GM12878 (cell line): ENCODE data around the gene RRAGD. TPM values are rescaled to one million over a fixed set of nuclear protein-coding genes. Genes with fewer than 3 reads are reported as not detected.
A peak's percentile ranks its signal among the peaks of the same experiment; 100 is the strongest.

ENCODE experiments used
- ATF7 ChIP-seq: fragments of 450-650 bp; IDR thresholded peaks from 2 replicates; pipeline ENCODE4 v1.6.1; 2016; ENCODE audit warnings: low read depth, mild to moderate bottlenecking
- BACH1 ChIP-seq: fragments of 450-650 bp; IDR thresholded peaks from 2 replicates; pipeline ENCODE4 v1.6.1; 2017; ENCODE audit warnings: mild to moderate bottlenecking, borderline replicate concordance
- BMI1 ChIP-seq: fragments of 450-650 bp; IDR thresholded peaks from 2 replicates; pipeline ENCODE4 v1.6.1; 2016; ENCODE audit warnings: mild to moderate bottlenecking, moderate library complexity, borderline replicate concordance
- CHD2 ChIP-seq: IDR thresholded peaks from 2 replicates; pipeline ENCODE4 v1.6.1; 2011; ENCODE audit warnings: low read depth, low read length, improper control_type of control experiment, borderline replicate concordance
- EP300 ChIP-seq, 2 experiments: fragments of 150-350 bp in 1 of 2; IDR thresholded peaks; 2 replicates each; pipeline ENCODE4 v1.6.1; 2011 to 2012; ENCODE audit warnings: low read depth in 2 of 2, low read length in 2 of 2, borderline replicate concordance in 1 of 2, improper control_type of control experiment in 1 of 2, inconsistent platforms in 1 of 2; ENCODE audit not compliant: control insufficient read depth in 1 of 2
- FOXK2 ChIP-seq: fragments of 450-650 bp; IDR thresholded peaks from 2 replicates; pipeline ENCODE4 v1.6.1; 2017; ENCODE audit warnings: mild to moderate bottlenecking, moderate library complexity
- GABPA ChIP-seq: IDR thresholded peaks from 2 replicates; pipeline ENCODE4 v1.6.1; 2014; ENCODE audit warnings: antibody characterized with exemption, low read depth, mild to moderate bottlenecking, inconsistent platforms
- IKZF1 ChIP-seq: fragments of 450-650 bp; conservative IDR thresholded peaks from 2 replicates; pipeline ENCODE4 v1.6.1; 2017; ENCODE audit warnings: antibody characterized with exemption, mild to moderate bottlenecking
- IRF4 ChIP-seq: IDR thresholded peaks from 2 replicates; pipeline ENCODE4 v1.6.1; 2011; ENCODE audit warnings: low read depth, low read length
- JUND ChIP-seq: IDR thresholded peaks from 2 replicates; pipeline ENCODE4 v1.6.1; 2012; ENCODE audit warnings: low read depth, mild to moderate bottlenecking, low read length, improper control_type of control experiment, moderate library complexity
- LARP7 ChIP-seq: fragments of 450-650 bp; IDR thresholded peaks from 2 replicates; pipeline ENCODE4 v1.6.1; 2017; ENCODE audit warnings: mild to moderate bottlenecking
- MEF2B ChIP-seq: fragments of 450-650 bp; IDR thresholded peaks from 2 replicates; pipeline ENCODE4 v1.6.1; 2018; ENCODE audit warnings: mild to moderate bottlenecking, moderate library complexity; ENCODE audit not compliant: partially characterized antibody, poor library complexity, severe bottlenecking
- MLLT1 ChIP-seq: fragments of 450-650 bp; IDR thresholded peaks from 2 replicates; pipeline ENCODE4 v1.6.1; 2016; ENCODE audit warnings: mild to moderate bottlenecking
- NFYB ChIP-seq: IDR thresholded peaks from 2 replicates; pipeline ENCODE4 v1.6.1; 2011; ENCODE audit warnings: low read depth, mild to moderate bottlenecking, low read length, improper control_type of control experiment, moderate library complexity; ENCODE audit not compliant: insufficient read depth
- PML ChIP-seq: IDR thresholded peaks from 2 replicates; pipeline ENCODE4 v1.6.1; 2012; ENCODE audit warnings: low read length, inconsistent platforms
- POU2F2 ChIP-seq: IDR thresholded peaks from 3 replicates; pipeline ENCODE4 v1.6.1; 2011; ENCODE audit warnings: low read depth, mild to moderate bottlenecking, low read length, borderline replicate concordance
- RUNX3 ChIP-seq: IDR thresholded peaks from 2 replicates; pipeline ENCODE4 v1.6.1; 2012; ENCODE audit warnings: low read length, inconsistent platforms
- SIX5 ChIP-seq: IDR thresholded peaks from 2 replicates; pipeline ENCODE4 v1.6.1; 2011; ENCODE audit warnings: mild to moderate bottlenecking, low read depth, low read length, moderate library complexity; ENCODE audit not compliant: severe bottlenecking
- SP1 ChIP-seq: IDR thresholded peaks from one replicate; pipeline ENCODE4 v1.6.1; 2011; ENCODE audit warnings: low read depth, low read length
- TARDBP ChIP-seq: IDR thresholded peaks from 2 replicates; pipeline ENCODE4 v1.6.1; 2016; ENCODE audit warnings: borderline replicate concordance
- TCF12 ChIP-seq: IDR thresholded peaks from 2 replicates; pipeline ENCODE4 v1.6.1; 2011; ENCODE audit warnings: low read depth, mild to moderate bottlenecking, low read length
- ZNF24 ChIP-seq: fragments of 450-650 bp; IDR thresholded peaks from 2 replicates; pipeline ENCODE4 v1.6.1; 2017; ENCODE audit warnings: antibody characterized with exemption, mild to moderate bottlenecking
- polyA plus RNA-seq, 11 experiments: library from polyadenylated mRNA; depleted of rRNA in 4 of 11; unstranded in 6 of 11; stranded (reverse) in 5 of 11; fragments of >200 nt; fragmentation: Nextera tagmentation in 4 of 11; fragmentation: Illumina TruSeq in 1 of 11; extraction: Ambion mirVana in 4 of 11; extraction: Trizol in 1 of 11; gene quantifications; 1 replicate in 1 of 11; 2 replicates in 10 of 11; pipeline versions ENCODE4 v1.2.1 to v1.2.3, GENCODE V29; 2011 to 2016; ENCODE audit warnings: inconsistent platforms in 2 of 11, missing spikeins in 2 of 11, low read depth in 1 of 11
- total RNA-seq, 4 experiments: library from RNA; depleted of rRNA in 3 of 4; stranded (reverse); fragments of >200 nt in 3 of 4; fragmentation: Illumina TruSeq in 1 of 4; extraction: Trizol in 1 of 4; gene quantifications; 2 replicates each; pipeline versions ENCODE4 v1.2.1 to v1.2.3, GENCODE V29; 2013 to 2021
- TF ChIP-seq, protein P1 (sequence below): fragments of 450-650 bp; formaldehyde crosslinking; IDR thresholded peaks from 2 replicates; pipeline ENCODE4 v1.5.0; 2022; ENCODE audit warnings: mild to moderate bottlenecking, missing genetic modification characterization
- TF ChIP-seq, protein P2 (sequence below): fragments of 450-650 bp; conservative IDR thresholded peaks from 2 replicates; pipeline ENCODE4 v1.6.1; 2017; ENCODE audit warnings: mild to moderate bottlenecking, moderate library complexity

Gene RRAGD
- total and polyA plus RNA-seq, 10 of the 15 experiments (the other 5 are each of a cell fraction or from before 2014, with no cell fraction given): 4.6 to 17.4 (median 8.5) TPM

- TF ChIP-seq, protein P1, sequence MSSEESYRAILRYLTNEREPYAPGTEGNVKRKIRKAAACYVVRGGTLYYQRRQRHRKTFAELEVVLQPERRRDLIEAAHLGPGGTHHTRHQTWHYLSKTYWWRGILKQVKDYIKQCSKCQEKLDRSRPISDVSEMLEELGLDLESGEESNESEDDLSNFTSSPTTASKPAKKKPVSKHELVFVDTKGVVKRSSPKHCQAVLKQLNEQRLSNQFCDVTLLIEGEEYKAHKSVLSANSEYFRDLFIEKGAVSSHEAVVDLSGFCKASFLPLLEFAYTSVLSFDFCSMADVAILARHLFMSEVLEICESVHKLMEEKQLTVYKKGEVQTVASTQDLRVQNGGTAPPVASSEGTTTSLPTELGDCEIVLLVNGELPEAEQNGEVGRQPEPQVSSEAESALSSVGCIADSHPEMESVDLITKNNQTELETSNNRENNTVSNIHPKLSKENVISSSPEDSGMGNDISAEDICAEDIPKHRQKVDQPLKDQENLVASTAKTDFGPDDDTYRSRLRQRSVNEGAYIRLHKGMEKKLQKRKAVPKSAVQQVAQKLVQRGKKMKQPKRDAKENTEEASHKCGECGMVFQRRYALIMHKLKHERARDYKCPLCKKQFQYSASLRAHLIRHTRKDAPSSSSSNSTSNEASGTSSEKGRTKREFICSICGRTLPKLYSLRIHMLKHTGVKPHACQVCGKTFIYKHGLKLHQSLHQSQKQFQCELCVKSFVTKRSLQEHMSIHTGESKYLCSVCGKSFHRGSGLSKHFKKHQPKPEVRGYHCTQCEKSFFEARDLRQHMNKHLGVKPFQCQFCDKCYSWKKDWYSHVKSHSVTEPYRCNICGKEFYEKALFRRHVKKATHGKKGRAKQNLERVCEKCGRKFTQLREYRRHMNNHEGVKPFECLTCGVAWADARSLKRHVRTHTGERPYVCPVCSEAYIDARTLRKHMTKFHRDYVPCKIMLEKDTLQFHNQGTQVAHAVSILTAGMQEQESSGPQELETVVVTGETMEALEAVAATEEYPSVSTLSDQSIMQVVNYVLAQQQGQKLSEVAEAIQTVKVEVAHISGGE: no peak
- TF ChIP-seq FOXK2: no peak
- TF ChIP-seq BACH1: peak; percentile 37; the same call in 1 of the 2 replicates
- TF ChIP-seq TARDBP: no peak
- TF ChIP-seq, protein P2, sequence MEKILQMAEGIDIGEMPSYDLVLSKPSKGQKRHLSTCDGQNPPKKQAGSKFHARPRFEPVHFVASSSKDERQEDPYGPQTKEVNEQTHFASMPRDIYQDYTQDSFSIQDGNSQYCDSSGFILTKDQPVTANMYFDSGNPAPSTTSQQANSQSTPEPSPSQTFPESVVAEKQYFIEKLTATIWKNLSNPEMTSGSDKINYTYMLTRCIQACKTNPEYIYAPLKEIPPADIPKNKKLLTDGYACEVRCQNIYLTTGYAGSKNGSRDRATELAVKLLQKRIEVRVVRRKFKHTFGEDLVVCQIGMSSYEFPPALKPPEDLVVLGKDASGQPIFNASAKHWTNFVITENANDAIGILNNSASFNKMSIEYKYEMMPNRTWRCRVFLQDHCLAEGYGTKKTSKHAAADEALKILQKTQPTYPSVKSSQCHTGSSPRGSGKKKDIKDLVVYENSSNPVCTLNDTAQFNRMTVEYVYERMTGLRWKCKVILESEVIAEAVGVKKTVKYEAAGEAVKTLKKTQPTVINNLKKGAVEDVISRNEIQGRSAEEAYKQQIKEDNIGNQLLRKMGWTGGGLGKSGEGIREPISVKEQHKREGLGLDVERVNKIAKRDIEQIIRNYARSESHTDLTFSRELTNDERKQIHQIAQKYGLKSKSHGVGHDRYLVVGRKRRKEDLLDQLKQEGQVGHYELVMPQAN: no peak
- no peak for TF ChIP-seq SIX5
- peak; percentile 62 to 67; a peak in 3 of 4 replicates for TF ChIP-seq EP300 (IDR thresholded peaks at IDR 0.05; ENCODE audit: borderline replicate concordance in 1 of 2, control insufficient read depth in 1 of 2, low read depth in 2 of 2, low read length in 2 of 2)
- TF ChIP-seq RUNX3: peak; percentile 73
- TF ChIP-seq NFYB: no peak
- peak; percentile 31; the same call in 1 of the 2 replicates for TF ChIP-seq ZNF24
- no peak for TF ChIP-seq SP1
- peak; percentile 54; the same call in 1 of the 2 replicates for TF ChIP-seq PML
- peak; percentile 29; the same call in 1 of the 2 replicates for TF ChIP-seq IRF4
- no peak for TF ChIP-seq CHD2
- TF ChIP-seq LARP7: no peak
- TF ChIP-seq POU2F2: no peak
- 0 out of 2 replicates have a peak, but pooled peaks have one; percentile 12 for TF ChIP-seq TCF12
- TF ChIP-seq MEF2B: peak; percentile 69
- peak; percentile 80 for TF ChIP-seq IKZF1
- TF ChIP-seq JUND: no peak
- TF ChIP-seq ATF7: peak; percentile 40; the same call in 1 of the 2 replicates
- TF ChIP-seq BMI1: no peak; the same call in 1 of the 2 replicates
- no peak for TF ChIP-seq GABPA
- no peak for TF ChIP-seq MLLT1
Measured at GRCh38 chr6:89350281-89350966, 61.6 kb downstream of the RRAGD start (continued).
